HFFc6 (cell line): Measurements from ENCODE around the gene RAPGEF1. TPM values are rescaled to one million over a fixed set of nuclear protein-coding genes. Genes with fewer than 3 reads are reported as not detected.
"Not testable (repeated sequence)": the region's sequence is repeated elsewhere in the genome, so short reads cannot be mapped to it uniquely, and the experiment has no call there.

Experiments
- DNase-seq: peaks from one replicate; pipeline ENCODE4 v3.0.0-alpha.2; 2018
- H3K27ac Mint-ChIP-seq: 2 replicates; pipeline ENCODE4 v1.8.0; 2020; ENCODE audit warnings: mild to moderate bottlenecking, mixed read lengths
- H3K27me3 Mint-ChIP-seq: 2 replicates; pipeline ENCODE4 v1.8.0; 2021; ENCODE audit warnings: mild to moderate bottlenecking, moderate library complexity, mixed read lengths; ENCODE audit not compliant: insufficient read depth
- H3K36me3 Mint-ChIP-seq: 2 replicates; pipeline ENCODE4 v1.8.0; 2021; ENCODE audit warnings: low read depth, mixed read lengths
- H3K4me1 Mint-ChIP-seq: 2 replicates; pipeline ENCODE4 v1.8.0; 2020; ENCODE audit warnings: low read depth, mixed read lengths
- H3K4me3 Mint-ChIP-seq: 2 replicates; pipeline ENCODE4 v1.8.0; 2020; ENCODE audit warnings: mild to moderate bottlenecking, moderate library complexity, mixed read lengths
- H3K9me3 Mint-ChIP-seq: 2 replicates; pipeline ENCODE4 v1.8.0; 2020; ENCODE audit warnings: mild to moderate bottlenecking, mixed read lengths
- CTCF ChIP-seq: fragments of 200-600 bp; sonication (generic); IDR thresholded peaks from 2 replicates; pipeline ENCODE4 v1.5.0; 2021; ENCODE audit warnings: antibody characterized with exemption, mild to moderate bottlenecking
- total RNA-seq, 6 experiments: library from RNA; stranded (reverse); fragmentation: NEBNext Ultra II Directional; extraction: Animal tissue kit (Norgen Biotek cat#: 25700); gene quantifications; 2 replicates in 1 of 6; 3 replicates in 5 of 6; pipeline ENCODE4 v1.2.3, GENCODE V29; 2021

RAPGEF1 gene
- total RNA-seq, 6 experiments from 2014 or later: 38.6 to 46.6 (median 42.3) TPM

DNA sequence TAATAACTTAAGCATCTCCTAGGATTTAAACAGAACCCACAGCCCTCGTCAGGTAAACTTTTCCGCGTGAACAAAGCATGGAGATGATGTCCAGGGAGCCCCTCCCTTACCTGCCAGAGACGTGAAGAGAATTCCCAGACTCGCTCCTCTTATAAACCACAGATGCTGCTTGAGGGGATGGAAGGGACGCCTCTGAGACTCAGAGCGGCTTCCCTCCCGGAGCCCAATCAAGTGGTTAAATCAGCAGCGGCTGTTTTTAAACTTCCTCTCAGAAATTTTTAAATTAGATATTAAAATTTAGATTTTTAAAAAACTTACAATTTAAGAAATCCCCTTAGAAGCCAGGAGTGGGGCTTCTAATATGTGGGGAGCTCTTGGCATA, 71.8 kb downstream of the RAPGEF1 start:
- no peak for DNase-seq
- peaks cover 22% of the 10 kb centered on the region for H3K36me3 Mint-ChIP-seq
- 0 out of 2 replicates have a peak, but pooled peaks cover 3% of the 10 kb centered on the region for H3K9me3 Mint-ChIP-seq
- peaks cover 2% of the 10 kb centered on the region; the same call in 1 of the 2 replicates for H3K27me3 Mint-ChIP-seq
- H3K27ac Mint-ChIP-seq: peak overlapping the region; percentile 96
- H3K4me3 Mint-ChIP-seq: no peak overlapping the region; the same call in none of the 2 replicates
- no peak for TF ChIP-seq CTCF
- H3K4me1 Mint-ChIP-seq: peaks cover 47% of the 10 kb centered on the region

- TF ChIP-seq CTCF: no peak
- H3K4me3 Mint-ChIP-seq: no peak overlapping the region
- H3K4me1 Mint-ChIP-seq: peaks cover 42% of the 10 kb centered on the region
- H3K27me3 Mint-ChIP-seq: peaks cover 2% of the 10 kb centered on the region; the same call in 1 of the 2 replicates
- H3K27ac Mint-ChIP-seq: peak overlapping the region; percentile 48; the same call in 1 of the 2 replicates
- H3K36me3 Mint-ChIP-seq: peaks cover 22% of the 10 kb centered on the region
- H3K9me3 Mint-ChIP-seq: 0 out of 2 replicates have a peak, but pooled peaks cover 3% of the 10 kb centered on the region
- no peak for DNase-seq
Measured at GRCh38 chr9:131667576-131667975, 72.3 kb downstream of the RAPGEF1 start.

GRCh38 chr9:131666774-131667173, 73.1 kb downstream of the RAPGEF1 start:
- Mint-ChIP-seq H3K27me3 (peaks cover 2% of the 10 kb centered on the region; the same call in 1 of the 2 replicates), H3K4me1 (peaks cover 44% of the 10 kb centered on the region), H3K36me3 (peaks cover 22% of the 10 kb centered on the region), H3K27ac (no peak overlapping the region), H3K9me3 (0 out of 2 replicates have a peak, but pooled peaks cover 3% of the 10 kb centered on the region), H3K4me3 (no peak overlapping the region)
- TF ChIP-seq CTCF: no peak
- no peak for DNase-seq

- Mint-ChIP-seq H3K4me1 (peaks cover 42% of the 10 kb centered on the region), H3K4me3 (no peak overlapping the region), H3K9me3 (0 out of 2 replicates have a peak, but pooled peaks cover 3% of the 10 kb centered on the region), H3K27ac (no peak overlapping the region), H3K36me3 (peaks cover 21% of the 10 kb centered on the region), H3K27me3 (peaks cover 2% of the 10 kb centered on the region; the same call in 1 of the 2 replicates)
- DNase-seq: no peak
- no peak for TF ChIP-seq CTCF
Measured at GRCh38 chr9:131666029-131666428, 73.8 kb downstream of the RAPGEF1 start.

GRCh38 chr9:131663288-131663687, 76.6 kb downstream of the RAPGEF1 start:
- no peaks in the 10 kb centered on the region for H3K27me3 Mint-ChIP-seq

DNA sequence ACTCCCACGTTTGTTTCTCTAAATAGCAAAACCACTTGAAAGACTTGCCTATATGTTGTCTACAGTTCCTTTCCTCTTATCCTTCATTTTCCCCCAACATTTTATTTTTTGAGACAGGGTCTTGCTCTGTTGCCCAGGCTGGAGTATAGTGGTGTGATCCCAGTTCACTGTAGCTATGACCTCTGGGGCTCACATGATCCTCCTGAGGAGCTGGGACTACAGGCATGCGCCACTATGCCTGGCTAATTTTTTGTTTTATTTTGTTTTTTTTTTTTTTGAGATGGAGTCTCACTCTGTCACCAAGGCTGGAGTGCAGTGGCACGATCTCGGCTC, 77.6 kb downstream of the RAPGEF1 start:
- not testable (repeated sequence) for H3K4me3 Mint-ChIP-seq

More at GRCh38 chr9:131663288-131663687, 76.6 kb downstream of the RAPGEF1 start:
- no peak overlapping the region for H3K4me3 Mint-ChIP-seq
- no peak for DNase-seq
- H3K4me1 Mint-ChIP-seq: peaks cover 33% of the 10 kb centered on the region
- H3K9me3 Mint-ChIP-seq: 0 out of 2 replicates have a peak, but pooled peaks cover 3% of the 10 kb centered on the region
- peaks cover 16% of the 10 kb centered on the region for H3K36me3 Mint-ChIP-seq
- no peak for TF ChIP-seq CTCF
- H3K27ac Mint-ChIP-seq: no peak overlapping the region

More for the DNA sequence above, 77.6 kb downstream of the RAPGEF1 start:
- not testable (repeated sequence) for H3K9me3 Mint-ChIP-seq, H3K27ac Mint-ChIP-seq, DNase-seq, H3K27me3 Mint-ChIP-seq
- peaks cover 16% of the 10 kb centered on the region for H3K36me3 Mint-ChIP-seq
- peaks cover 34% of the 10 kb centered on the region for H3K4me1 Mint-ChIP-seq
